SK-MEL-5 (cell line): Measurements from ENCODE around the gene ADK. TPM values are rescaled to one million over a fixed set of nuclear protein-coding genes. Genes with fewer than 3 reads are reported as not detected.
"Not testable (repeated sequence)": the region's sequence is repeated elsewhere in the genome, so short reads cannot be mapped to it uniquely, and the experiment has no call there.

ENCODE experiments used
- DNase-seq: peaks from one replicate; pipeline ENCODE4 v3.0.0-alpha.2; 2016; ENCODE audit warnings: low read depth, low spot score
- in situ Hi-C: cut with HindIII; loops from 2 replicates; pipeline ENCODE4 v1.10.0; 2016; ENCODE audit warnings: low sequenced_read_pairs, high pct_unique_total_duplicates, low pct_unique_long_range_greater_than_20kb
- total RNA-seq: library from RNA; depleted of rRNA; stranded (reverse); fragments of >200 nt; shearing (Covaris generic); gene quantifications from 2 replicates; pipeline ENCODE4 v1.2.3, GENCODE V29; 2014

Gene ADK
- total RNA-seq, 1 experiment from 2014 or later, result 21.8 TPM

DNA sequence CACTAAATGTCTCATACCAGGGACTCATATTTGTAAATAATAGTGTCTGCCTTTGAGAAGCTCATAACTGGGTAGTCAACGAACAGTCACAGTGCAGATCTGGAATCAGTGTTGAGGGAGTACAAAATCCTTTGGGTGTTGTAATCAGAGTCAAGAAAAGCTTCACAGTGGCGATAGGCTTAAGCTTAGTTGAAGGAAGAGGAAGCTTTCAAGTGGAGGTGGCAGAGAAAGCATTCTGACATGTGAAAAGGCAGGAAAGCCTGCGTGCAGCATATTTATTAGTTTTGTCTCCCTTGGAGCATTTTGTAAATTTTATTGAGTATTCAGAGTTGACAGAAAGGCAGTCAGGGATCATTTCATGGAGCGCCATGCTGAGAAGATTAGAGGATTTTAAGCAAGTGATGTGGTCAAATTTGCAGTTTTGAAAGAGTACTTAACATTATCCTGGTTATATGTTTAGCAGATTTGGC lies 104.9 kb downstream of the ADK start:
- DNase-seq, result no peak
- in situ Hi-C loops, result no loop called here

DNA sequence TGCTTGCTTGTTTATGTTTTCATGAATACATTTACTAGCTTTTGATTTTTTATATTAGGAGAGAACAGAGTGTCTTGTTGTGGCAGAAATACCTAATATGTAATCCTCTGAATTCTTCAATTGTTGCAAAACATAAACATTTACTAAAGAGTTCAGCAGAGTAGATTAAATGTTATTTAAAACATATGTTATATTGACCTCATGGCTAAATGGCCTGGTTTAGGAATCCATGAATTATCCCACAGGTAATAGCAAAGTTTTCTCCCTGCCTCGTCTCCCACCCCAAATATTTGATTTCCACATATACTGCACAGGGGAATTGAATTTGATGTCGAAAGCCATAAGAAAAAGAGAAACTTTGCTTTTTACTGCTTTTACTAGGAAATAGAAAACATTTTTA lies 111.8 kb downstream of the ADK start:
- DNase-seq, result no peak
- in situ Hi-C loops, result no loop called here

DNA sequence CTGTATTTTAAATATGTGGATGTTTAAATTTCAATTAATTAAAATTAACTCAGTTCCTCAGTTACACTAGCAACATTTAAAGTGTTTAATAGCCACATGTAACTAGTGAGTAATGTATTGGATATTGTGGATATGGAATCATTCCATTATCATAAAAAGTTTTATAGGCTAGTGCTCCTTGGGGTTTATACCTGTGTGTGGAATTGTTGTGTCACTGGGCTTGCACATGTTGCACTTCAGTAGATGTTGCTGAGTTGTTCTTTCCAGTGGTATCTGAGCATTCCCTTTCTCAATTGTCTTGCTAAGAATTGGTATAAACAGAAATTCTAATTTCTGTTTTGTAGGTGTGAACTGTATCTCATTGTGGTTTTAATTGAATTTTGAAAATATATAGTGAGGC lies 113.0 kb downstream of the ADK start:
- no peak for DNase-seq
- in situ Hi-C loops, result no loop called here

DNA sequence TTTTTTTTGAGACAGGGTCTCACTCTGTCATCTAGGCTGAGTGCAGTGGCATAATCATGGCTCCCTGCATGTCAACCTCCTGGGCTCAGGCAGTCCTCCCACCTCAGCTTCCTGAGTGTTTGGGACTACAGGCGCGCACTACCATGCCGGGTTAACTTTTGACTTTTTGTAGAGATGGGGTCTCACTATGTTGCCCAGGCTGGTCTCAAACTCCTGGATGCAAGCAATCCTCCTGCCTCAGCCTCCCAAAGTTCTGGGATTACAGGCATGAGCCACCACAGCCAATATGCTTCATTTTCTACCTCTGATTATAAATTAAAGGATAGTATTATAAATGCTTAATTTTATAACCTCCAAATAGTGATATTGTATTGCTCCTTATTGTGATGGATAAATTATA lies 121.3 kb downstream of the ADK start:
- in situ Hi-C loops, result no loop called here
- DNase-seq, result no peak

DNA sequence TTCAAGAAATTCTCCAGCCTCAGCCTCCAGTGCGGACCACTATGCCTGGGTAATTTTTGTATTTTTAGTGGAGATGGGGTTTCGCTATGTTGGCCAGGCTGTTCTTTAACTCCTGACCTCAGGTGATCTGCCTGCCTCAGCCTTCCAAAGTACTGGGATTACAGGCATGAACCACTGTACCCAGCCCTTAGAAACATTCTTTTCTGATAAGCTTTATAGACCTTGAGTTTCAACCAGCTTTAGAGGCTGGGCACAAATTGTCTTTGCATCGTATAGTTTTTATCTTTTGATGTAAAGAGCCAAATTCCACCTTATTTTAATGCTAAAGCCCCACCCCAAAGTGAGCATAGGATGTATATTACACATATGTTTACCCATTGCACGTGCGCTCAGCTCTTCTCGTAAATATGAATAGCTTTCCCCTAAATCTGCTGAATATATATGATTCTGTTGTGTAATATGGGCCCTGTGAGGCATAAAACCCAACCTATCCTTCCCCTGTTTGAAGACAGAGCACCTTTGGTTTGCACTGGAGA lies 124.8 kb downstream of the ADK start:
- DNase-seq, result no peak
- in situ Hi-C loops, result no loop called here

DNA sequence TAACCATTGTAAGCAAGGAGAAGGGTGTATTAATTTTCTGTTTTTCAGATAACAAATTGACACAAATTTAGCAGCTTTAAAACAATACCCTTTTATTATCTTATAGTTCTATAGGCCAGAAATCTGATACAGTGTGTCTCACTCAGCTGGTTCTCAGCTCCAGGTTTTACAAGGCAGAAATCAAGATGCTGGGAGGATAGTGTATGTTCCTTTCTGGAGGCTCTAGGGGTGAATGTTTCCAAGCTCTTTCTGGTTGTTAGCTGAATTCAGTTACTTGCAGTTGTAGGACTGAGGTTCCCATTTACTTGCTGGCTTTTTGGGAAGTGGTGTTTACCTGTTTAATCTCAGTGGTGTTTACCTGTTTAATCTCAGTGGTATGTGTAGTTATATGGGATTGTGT lies 125.4 kb downstream of the ADK start:
- in situ Hi-C loops, result no loop called here
- DNase-seq, result no peak

DNA sequence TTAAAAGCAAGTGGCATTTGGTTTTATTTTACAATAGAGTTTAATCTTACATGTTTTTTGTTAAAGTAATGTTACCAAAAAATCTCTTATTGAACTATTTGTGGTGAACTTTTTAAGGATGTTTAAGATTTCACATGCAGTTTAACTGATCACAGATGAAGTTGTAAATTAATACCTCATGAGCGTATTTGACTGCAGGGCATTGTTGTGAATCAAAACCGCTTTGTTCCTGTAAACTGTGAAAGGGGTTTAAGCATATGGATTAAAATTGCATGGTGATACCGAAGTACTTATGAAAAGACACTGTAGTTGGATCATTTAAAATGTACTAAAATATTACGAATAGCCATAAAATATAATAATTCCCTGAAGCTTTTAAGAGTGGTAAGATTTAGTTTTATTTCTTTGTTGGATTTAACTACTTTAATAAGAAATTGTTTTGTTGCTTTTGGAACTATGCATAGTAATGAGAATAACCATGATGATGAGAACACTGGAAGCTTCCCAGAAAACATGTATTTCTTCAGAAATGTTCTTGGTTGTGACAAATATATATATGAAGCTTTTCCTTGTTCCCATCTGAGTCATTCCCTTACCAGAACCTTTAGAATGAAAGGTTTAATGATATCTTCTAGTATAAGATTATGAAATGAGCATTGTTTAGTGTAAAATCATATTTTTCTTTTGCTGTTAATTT lies 131.3 kb downstream of the ADK start:
- in situ Hi-C loops, result no loop called here
- peak; percentile 76 for DNase-seq

DNA sequence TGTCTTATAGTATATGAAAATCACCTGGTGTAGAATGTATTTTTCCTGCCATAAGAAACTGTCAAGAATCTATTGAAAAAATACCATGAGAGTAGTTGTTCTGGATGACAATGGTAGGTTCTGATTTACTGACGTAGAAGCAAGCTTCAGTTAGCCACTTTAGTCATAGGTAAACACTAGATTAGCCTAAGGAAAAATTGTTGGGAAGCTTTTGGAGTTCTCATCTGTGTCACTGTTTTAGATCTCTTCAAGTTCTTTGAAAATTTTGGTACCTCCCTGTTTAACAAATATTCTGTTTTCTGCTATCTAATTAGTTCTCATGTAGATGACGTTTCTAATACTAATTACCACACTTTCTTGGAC lies 131.8 kb downstream of the ADK start:
- in situ Hi-C loops, result no loop called here
- DNase-seq, result peak; percentile 55

DNA sequence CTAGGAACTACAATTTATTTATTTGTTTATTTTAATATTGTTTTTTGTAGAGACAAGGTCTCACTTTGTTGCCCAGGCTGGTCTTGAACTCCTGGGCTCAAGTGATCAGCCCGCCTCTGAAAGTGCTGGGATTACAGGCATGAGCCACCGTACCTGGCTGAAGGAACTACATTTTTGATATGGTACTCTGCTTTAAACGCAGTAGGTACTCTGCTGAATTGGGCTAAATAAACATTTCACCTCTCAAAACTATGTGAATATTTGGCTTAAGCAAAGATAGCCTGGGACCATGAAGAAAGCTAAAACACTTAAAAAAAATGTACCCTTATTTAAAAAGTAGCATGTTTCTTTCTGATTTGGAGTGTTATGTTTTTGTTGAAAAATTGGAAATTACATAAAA lies 138.2 kb downstream of the ADK start:
- no peak for DNase-seq
- in situ Hi-C loops, result no loop called here

DNA sequence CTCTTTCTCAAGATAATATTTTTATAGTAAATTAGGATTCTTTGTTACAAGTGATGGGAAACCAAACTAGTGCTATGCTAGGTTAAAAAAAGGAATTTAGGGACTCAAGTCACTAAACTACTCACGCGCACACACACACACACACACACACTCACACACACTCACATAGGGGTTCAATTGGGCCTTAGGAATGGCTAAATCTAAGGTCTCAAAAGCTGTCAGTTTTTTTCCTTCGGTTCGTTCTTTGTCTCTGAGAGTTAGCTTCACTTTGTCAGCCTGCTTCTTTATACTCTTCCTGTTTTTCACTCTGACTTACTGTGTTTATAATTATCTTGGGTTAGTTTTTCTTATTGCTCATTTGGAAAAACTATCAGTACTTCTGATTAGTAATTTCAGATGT lies 138.9 kb downstream of the ADK start:
- no peak for DNase-seq
- in situ Hi-C loops, result no loop called here

DNA sequence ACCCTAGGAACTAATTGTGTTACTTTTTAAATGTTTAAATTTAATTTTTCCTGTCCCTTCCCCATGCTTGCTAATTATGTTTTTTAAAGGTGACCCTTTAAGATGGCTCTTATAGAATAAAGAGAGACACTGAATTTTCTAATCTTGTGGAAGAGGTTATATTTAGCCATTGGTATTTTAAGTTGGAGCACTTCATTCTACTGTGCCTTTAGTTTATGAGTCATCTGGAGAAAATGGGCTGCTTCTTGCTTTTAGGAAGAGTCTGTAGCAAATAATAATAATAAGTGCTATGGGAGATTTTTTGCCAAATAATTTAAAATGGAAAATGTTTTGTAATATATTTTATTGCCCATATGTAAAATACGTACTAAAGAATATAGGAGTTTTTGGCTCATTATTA lies 139.7 kb downstream of the ADK start:
- DNase-seq, result no peak
- in situ Hi-C loops, result no loop called here

DNA sequence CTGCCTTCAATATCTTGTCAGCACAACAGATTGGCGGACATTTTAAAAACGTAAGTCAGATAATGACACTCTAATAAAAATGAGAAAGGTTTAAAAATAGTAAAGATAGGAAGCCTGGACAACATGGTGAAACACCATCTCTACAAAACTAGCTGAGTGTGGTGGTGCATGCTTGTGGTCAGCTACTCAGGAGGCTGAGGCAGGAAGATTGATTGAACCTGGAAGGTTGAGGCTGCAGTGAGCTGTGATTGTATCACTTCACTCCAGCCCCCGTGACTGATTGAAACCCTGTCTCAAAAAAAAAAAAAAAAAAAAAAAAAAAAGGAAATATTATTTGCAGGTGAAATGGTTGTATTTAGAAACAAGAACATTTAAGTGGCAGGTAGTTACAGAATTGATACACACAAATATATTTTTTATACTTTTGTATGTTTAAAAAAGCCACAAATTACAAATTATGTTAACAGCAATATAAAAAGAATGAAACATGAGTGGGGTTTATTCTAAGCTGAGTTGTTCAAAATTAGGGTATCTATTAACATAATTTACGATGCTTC lies 141.9 kb downstream of the ADK start:
- in situ Hi-C loops, result no loop called here
- DNase-seq, result no peak

DNA sequence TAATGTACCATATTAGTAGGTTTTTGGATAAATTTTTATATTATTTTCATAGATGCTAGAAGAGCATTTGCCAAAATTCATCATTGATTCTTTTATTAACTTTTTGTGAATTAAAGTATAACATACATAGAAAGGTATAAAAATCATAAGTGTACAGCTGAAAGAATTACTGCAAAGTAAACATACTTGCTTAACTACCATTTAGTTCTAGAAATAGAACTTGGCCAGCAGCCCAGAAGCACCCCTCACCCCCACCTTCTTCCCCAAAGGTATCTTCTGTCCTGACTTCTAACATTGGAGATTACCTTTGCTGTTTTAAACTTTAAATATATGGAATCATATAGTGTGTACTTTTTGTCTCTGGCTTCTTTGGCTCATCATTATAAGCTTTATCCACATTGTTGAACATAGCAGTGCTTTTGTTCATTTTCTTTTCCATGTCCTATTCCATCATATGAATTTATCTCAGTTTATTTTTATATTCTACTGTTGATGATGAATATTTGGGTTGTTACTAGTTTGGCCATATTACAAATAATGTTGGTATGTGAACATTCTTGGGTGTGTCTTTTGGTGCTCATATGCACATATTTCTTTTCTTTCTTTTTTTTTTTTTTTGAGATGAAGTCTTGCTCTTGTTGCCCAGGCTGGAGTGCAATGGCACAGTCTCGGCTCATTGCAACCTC lies 142.8 kb downstream of the ADK start:
- in situ Hi-C loops, result no loop called here
- DNase-seq, result no peak

DNA sequence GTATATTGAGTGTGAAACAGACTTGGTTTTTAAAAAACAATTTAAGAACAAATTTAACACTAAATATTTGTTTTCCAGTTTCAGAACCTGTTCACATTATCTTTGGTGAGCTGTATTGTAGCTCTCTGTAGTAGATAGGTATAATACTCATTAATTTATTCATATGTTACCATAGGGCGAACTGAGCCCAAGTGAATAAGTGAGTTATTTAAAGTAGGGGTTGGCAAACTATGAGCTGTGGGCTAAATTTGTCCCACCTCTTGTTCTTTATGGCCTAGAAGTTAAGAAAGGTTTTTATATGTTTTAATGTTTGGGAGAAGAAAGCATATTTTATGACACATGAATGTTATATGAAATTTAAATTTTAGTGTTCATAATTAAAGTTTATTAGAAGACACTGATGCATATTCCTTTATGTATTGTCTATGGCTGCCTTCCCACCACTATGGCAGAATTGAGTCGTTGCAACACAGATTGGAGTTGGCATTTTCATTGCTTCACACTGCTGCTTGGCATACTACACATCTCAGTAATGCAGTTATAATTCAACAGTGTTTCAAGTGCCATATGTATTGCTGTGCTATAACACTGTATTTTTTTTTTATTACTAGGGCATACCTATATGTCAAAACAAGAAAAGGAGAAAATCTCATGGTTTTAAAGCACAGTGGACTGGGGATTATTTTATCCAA lies 146.5 kb downstream of the ADK start:
- DNase-seq, result no peak
- in situ Hi-C loops, result no loop called here

DNA sequence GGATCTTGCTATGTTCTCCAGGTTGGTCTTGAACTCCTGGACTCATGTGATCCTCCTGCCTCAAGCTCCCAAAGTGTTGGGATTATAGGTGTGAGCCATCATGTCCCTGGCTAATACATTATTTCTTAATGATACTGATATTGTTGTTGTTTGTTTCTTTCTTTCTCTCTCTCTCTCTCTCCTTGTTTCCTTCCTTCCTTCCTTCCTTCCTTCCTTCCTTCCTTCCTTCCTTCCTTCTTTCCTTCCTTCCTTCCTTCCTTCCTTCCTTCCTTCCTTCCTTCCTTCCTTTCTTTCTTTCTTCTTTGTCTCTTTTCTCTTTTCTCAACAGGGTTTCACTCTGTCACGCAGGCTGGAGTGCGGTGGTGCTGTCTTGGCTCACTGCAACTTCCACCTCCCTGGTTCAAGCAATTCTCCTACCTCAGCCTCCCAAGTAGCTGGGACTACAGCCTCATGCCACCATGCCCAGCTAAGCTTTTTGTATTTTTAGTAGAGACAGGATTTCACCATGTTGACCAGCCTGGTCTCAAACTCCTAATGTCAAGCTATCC lies 149.1 kb downstream of the ADK start:
- in situ Hi-C loops, DNase-seq: not testable (repeated sequence)

DNA sequence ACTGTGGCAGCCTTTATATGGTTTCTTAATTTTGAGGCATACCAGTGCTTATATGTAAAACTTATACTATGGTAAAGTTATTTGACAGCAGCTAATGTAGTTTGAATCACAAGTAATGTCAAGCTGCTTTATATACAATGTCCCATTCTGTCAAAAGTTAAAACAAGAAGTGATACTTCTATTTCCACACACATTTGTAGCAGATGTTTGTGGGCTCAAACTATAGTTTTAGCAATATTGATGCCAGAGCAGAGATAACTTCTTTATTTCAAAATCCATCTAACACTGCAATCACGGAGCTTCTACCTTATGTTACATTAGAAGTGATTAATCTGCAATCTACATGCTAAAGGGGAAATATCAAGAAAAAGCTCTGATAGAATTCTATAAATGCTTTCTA lies 149.6 kb downstream of the ADK start:
- in situ Hi-C loops, result no loop called here
- no peak for DNase-seq

DNA sequence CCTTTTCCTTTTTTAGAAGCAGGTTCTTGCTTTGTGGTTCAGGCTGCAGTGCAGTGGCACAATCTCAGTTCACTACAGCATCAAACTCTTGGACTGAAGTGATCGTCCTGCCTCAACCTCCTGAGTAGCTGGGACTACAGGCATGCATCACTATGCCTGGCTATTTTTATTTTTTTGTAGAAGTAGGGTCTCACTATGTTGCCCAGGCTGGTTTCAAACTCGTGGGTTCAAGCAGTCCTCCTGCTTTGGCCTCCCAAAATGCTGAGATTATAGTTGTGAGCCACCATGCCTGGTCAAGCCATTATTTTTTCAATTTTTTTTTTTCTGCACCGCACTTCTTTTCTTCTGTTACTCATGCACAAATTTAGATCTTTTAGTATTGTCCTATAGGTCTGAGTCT lies 154.7 kb downstream of the ADK start:
- in situ Hi-C loops, result no loop called here
- DNase-seq, result no peak
